ENCODE results near the gene OR8S1. TPM values are rescaled to one million over a fixed set of nuclear protein-coding genes. Genes with fewer than 3 reads are reported as not detected.

Gene OR8S1
- polyA plus RNA-seq, 1 experiment, result not detected

DNA sequence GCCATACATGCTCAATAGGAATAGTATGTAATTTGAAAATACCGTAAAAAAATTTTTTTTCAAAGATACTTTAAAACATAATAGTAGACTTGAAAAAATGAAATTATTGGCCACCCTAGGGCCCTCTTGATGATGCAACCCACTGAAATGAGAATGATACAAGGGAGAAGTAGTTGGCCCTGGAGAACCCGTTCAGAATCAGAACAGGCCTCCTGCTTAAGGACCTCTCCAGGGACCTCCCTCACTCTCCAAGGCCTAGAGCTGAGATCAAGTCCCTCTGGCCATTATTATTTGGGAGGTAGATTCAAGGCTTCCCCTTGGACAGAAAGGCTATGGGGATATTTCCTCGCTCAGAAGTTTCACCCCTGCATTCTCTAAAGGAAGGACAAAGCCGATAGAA lies 32.5 kb downstream of the OR8S1 start:
- DNase-seq (ENCODE audit: low read depth), result no peak
- POLR2A ChIA-PET, result no interaction called here

GRCh38 chr12:48567731-48568130 lies 42.3 kb downstream of the OR8S1 start:
- no peak for TF ChIP-seq CTCF (IDR thresholded peaks at IDR 0.05; ENCODE audit: insufficient read depth, low read depth, low read length)
- POLR2A ChIA-PET, result no interaction called here
- Histone ChIP-seq H3K36me3 (ENCODE audit: control insufficient read depth, insufficient read depth, low read length) (no peaks in the 10 kb centered on the region), H3K4me3 (ENCODE audit: low read depth, low read length) (no peak overlapping the region), H3K27me3 (ENCODE audit: control insufficient read depth, insufficient read depth, low read length) (peaks cover 2% of the 10 kb centered on the region)
- DNase-seq (ENCODE audit: low read depth), result no peak
- CTCF ChIA-PET, result no interaction called here

More for the DNA sequence above, 32.5 kb downstream of the OR8S1 start:
- no peak for TF ChIP-seq CTCF (IDR thresholded peaks at IDR 0.05; ENCODE audit: insufficient read depth, low read depth, low read length)
- Histone ChIP-seq H3K27me3 (ENCODE audit: control insufficient read depth, insufficient read depth, low read length) (no peaks in the 10 kb centered on the region), H3K4me3 (ENCODE audit: low read depth, low read length) (no peak overlapping the region), H3K36me3 (ENCODE audit: control insufficient read depth, insufficient read depth, low read length) (no peaks in the 10 kb centered on the region)
- CTCF ChIA-PET, result no interaction called here

DNA sequence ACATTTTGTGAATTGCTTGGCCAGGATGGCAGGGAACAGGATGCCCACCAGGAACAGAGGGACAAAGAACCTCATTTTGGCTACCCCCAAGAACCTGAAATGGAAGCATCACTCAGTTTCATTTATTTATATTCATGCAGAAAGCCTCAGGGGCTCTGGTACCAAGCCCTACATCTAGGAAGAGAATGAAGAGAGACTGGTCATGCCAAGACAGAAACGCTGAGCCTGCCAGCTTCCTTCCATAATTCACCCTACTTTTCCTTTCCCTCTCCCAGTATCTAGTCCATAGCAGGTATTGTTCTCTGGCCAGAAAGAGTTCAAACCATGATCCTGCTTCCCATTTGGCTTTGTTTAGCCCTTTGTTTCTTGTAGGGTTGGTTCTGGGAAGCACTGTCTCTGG lies 44.5 kb downstream of the OR8S1 start, which contains the start of gene LALBA:
TSS of gene LALBA (minus strand) at position 101 of the 400 bp plus-strand sequence. CDS start at position 75, 26 bp downstream.
- POLR2A ChIA-PET, result no interaction called here
- H3K27me3 ChIP-seq (ENCODE audit: control insufficient read depth, insufficient read depth, low read length), result peaks cover 1% of the 10 kb centered on the region
- no peak for TF ChIP-seq CTCF (IDR thresholded peaks at IDR 0.05; ENCODE audit: insufficient read depth, low read depth, low read length)
- H3K4me3 ChIP-seq (ENCODE audit: low read depth, low read length), result no peak within 1 kb of the TSS
- no peak for DNase-seq (ENCODE audit: low read depth)
- CTCF ChIA-PET, result interaction anchor here (1.1 kb wide), 1 partner anchor 49 kb away, joined by 3 read pairs; no protein-coding TSS in a partner anchor
- H3K36me3 ChIP-seq (ENCODE audit: control insufficient read depth, insufficient read depth, low read length), result no peaks in the 10 kb centered on the region

DNA sequence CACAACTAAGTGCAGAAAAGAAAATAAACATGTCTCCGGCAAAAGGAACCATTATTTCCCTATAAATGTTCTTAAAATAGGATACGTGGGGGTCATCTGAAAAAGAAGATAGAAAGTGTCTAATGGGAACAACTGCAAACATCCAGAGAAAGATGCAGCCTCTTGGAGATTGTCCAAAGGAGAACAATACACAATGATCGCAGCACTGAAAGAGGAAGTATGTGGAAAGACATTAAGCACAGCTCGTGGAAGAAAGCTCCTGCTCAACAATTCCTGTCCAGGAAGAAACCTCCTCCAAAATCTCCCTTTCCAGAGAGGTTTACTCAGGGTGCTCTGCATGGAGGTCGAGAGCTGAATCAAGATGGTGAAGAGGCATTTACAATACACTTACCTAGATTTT lies 46.9 kb downstream of the OR8S1 start:
- H3K4me3 ChIP-seq (ENCODE audit: low read depth, low read length), result no peak overlapping the region
- CTCF ChIA-PET, result no interaction called here
- DNase-seq (ENCODE audit: low read depth), result no peak
- no peaks in the 10 kb centered on the region; the same call in none of the 2 replicates for H3K27me3 ChIP-seq (ENCODE audit: control insufficient read depth, insufficient read depth, low read length)
- no peaks in the 10 kb centered on the region for H3K36me3 ChIP-seq (ENCODE audit: control insufficient read depth, insufficient read depth, low read length)
- POLR2A ChIA-PET, result no interaction called here
- TF ChIP-seq CTCF (IDR thresholded peaks at IDR 0.05; ENCODE audit: insufficient read depth, low read depth, low read length), result no peak

Other genes starting within 250 kb of the OR8S1 start
- 7.5 and 7.6 TPM in 2 replicates for gene ZNF641, start 174.7 kb upstream of the OR8S1 start, polyA plus RNA-seq (2011; rRNA removed)
- gene ANP32D, start 53.1 kb upstream of the OR8S1 start, polyA plus RNA-seq (2011; rRNA removed), result not detected in 2 replicates
- gene C12orf54, start 43.1 kb upstream of the OR8S1 start, polyA plus RNA-seq (2011; rRNA removed), result not detected in 2 replicates
- gene LALBA, start 44.4 kb downstream of the OR8S1 start, polyA plus RNA-seq (2011; rRNA removed), result not detected in 2 replicates
- gene KANSL2, start 156.6 kb downstream of the OR8S1 start, polyA plus RNA-seq (2011; rRNA removed), result 41.0 and 41.4 TPM in 2 replicates
- 16.9 and 29.4 TPM in 2 replicates for gene CCNT1, start 191.1 kb downstream of the OR8S1 start, polyA plus RNA-seq (2011; rRNA removed)